ENCODE results near the gene OR4D5. TPM values are rescaled to one million over a fixed set of nuclear protein-coding genes. Genes with fewer than 3 reads are reported as not detected.

Gene OR4D5
- not detected for total RNA-seq

- no peak for DNase-seq
Measured at GRCh38 chr11:123939317-123939716, at the start of gene OR4D5. Gene OR4D5 (plus strand): TSS chr11:123939617. CDS start chr11:123939617, 0 bp downstream.

- DNase-seq: no peak
Measured at GRCh38 chr11:123892031-123892430, 47.4 kb upstream of the OR4D5 start.

GRCh38 chr11:123899792-123900191 lies 39.6 kb upstream of the OR4D5 start:
- DNase-seq: no peak

GRCh38 chr11:123901867-123902266 lies 37.5 kb upstream of the OR4D5 start, which contains the start of gene OR8D4:
Gene OR8D4 (plus strand): TSS chr11:123902167. CDS start chr11:123906432, 4,265 bp downstream.
- DNase-seq: no peak

- no peak for DNase-seq
Measured at GRCh38 chr11:123903932-123904331, 35.5 kb upstream of the OR4D5 start.

- no peak for DNase-seq
Measured at GRCh38 chr11:123904932-123905331, 34.5 kb upstream of the OR4D5 start.

- no peak for DNase-seq
Measured at GRCh38 chr11:123905826-123906225, 33.6 kb upstream of the OR4D5 start.

- DNase-seq: no peak
Measured at GRCh38 chr11:123920943-123921342, 18.5 kb upstream of the OR4D5 start.

GRCh38 chr11:123924027-123924426 lies 15.4 kb upstream of the OR4D5 start:
- no peak for DNase-seq

- no peak for DNase-seq
Measured at GRCh38 chr11:123942413-123942812, 3.0 kb downstream of the OR4D5 start.

- DNase-seq: no peak
Measured at GRCh38 chr11:123943738-123944137, 4.3 kb downstream of the OR4D5 start, which contains the start of gene OR6T1. Gene OR6T1 (minus strand): TSS chr11:123943838. CDS start chr11:123943838, 0 bp downstream.

- DNase-seq: no peak
Measured at GRCh38 chr11:123945132-123945531, 5.7 kb downstream of the OR4D5 start.

- DNase-seq: no peak
Measured at GRCh38 chr11:123956752-123957151, 17.3 kb downstream of the OR4D5 start.

GRCh38 chr11:123973816-123974215 lies 34.4 kb downstream of the OR4D5 start:
- no peak for DNase-seq

- DNase-seq: no peak
Measured at GRCh38 chr11:123976770-123977560, 37.5 kb downstream of the OR4D5 start.

- DNase-seq: no peak
Measured at GRCh38 chr11:123977731-123978347, 38.4 kb downstream of the OR4D5 start, which contains the start of gene OR10S1. Gene OR10S1 (minus strand): TSS chr11:123977781. CDS start chr11:123977664, 117 bp downstream.

- DNase-seq: no peak
Measured at GRCh38 chr11:123979311-123979710, 39.9 kb downstream of the OR4D5 start.

Data from effector CD4-positive, alpha-beta T cell (primary cell).